ENCODE results near the gene TRIOBP. TPM values are rescaled to one million over a fixed set of nuclear protein-coding genes. Genes with fewer than 3 reads are reported as not detected.

The TRIOBP gene
- polyA plus RNA-seq, 1 donor (not counting 4 experiments of a cell fraction or from before 2014, with no cell fraction given), result 22.2 TPM

- no peaks in the 10 kb centered on the region for H3K27me3 ChIP-seq (ENCODE audit: control insufficient read depth, extremely low read depth, insufficient read depth, low read length)
- H3K36me3 ChIP-seq (ENCODE audit: control insufficient read depth in 2 of 2, extremely low read depth in 1 of 2, insufficient read depth in 2 of 2, low read length in 2 of 2), result peaks cover 22 to 39% of the 10 kb centered on the region in 2 experiments
- peaks cover 5% of the 10 kb centered on the region for H3K9me1 ChIP-seq (ENCODE audit: control insufficient read depth, extremely low read depth, insufficient read depth, low read length)
- FAIRE-seq, result no peak
- no peak overlapping the region for H3K27ac ChIP-seq (ENCODE audit: control insufficient read depth, insufficient read depth, low read length)
- H3K79me2 ChIP-seq (ENCODE audit: control insufficient read depth, insufficient read depth, low read length), result peaks cover 4% of the 10 kb centered on the region
- H2AFZ ChIP-seq (ENCODE audit: control insufficient read depth, low read length), result no peak overlapping the region
- no peaks in the 10 kb centered on the region for H3K9me3 ChIP-seq (ENCODE audit: control insufficient read depth, low read depth, low read length)
- H3K4me3 ChIP-seq (ENCODE audit: control insufficient read depth in 2 of 3, extremely low read depth in 1 of 3, insufficient read depth in 2 of 3, low read depth in 1 of 3, low read length in 3 of 3), result no peak overlapping the region
- DNase-seq (ENCODE audit: low read depth, low spot score), result no peak
- no peak overlapping the region for H3K9ac ChIP-seq (ENCODE audit: control insufficient read depth, extremely low read depth, insufficient read depth, low read length)
- H3K4me1 ChIP-seq (ENCODE audit: control insufficient read depth, extremely low read depth, insufficient read depth, low read length), result peaks cover 53% of the 10 kb centered on the region
- TF ChIP-seq EZH2 (IDR thresholded peaks at IDR 0.05; ENCODE audit: low read length), result no peak
- TF ChIP-seq CTCF (optimal IDR thresholded peaks at IDR 0.05 in 1 of 3, IDR thresholded peaks at IDR 0.05 in 1 of 3, conservative IDR thresholded peaks at IDR 0.05 in 1 of 3; ENCODE audit: extremely low read depth in 1 of 3, insufficient read depth in 2 of 3, low read length in 3 of 3), result no peak
- no peaks in the 10 kb centered on the region for H4K20me1 ChIP-seq (ENCODE audit: control insufficient read depth, extremely low read depth, insufficient read depth, low read length)
- dilution Hi-C loops (cut with MboI; ENCODE audit: extremely low pct_ligation_motif_present, low sequenced_read_pairs), result no loop called here
- no peak overlapping the region for H3K4me2 ChIP-seq (ENCODE audit: control insufficient read depth, extremely low read depth, insufficient read depth, low read depth, low read length)
These were observed 56.9 kb downstream of the TRIOBP start for GRCh38 chr22:37753746-37754145.

- Histone ChIP-seq H3K9me1 (ENCODE audit: control insufficient read depth, extremely low read depth, insufficient read depth, low read length) (peaks cover 3% of the 10 kb centered on the region), H3K27me3 (ENCODE audit: control insufficient read depth, extremely low read depth, insufficient read depth, low read length) (no peaks in the 10 kb centered on the region), H3K4me2 (ENCODE audit: control insufficient read depth, extremely low read depth, insufficient read depth, low read depth, low read length) (no peak overlapping the region), H3K4me1 (ENCODE audit: control insufficient read depth, extremely low read depth, insufficient read depth, low read length) (peaks cover 22% of the 10 kb centered on the region), H3K36me3 (ENCODE audit: control insufficient read depth in 2 of 2, extremely low read depth in 1 of 2, insufficient read depth in 2 of 2, low read length in 2 of 2) (peaks cover 36 to 55% of the 10 kb centered on the region in 2 experiments), H2AFZ (ENCODE audit: control insufficient read depth, low read length) (no peak overlapping the region), H4K20me1 (ENCODE audit: control insufficient read depth, extremely low read depth, insufficient read depth, low read length) (no peaks in the 10 kb centered on the region), H3K9ac (ENCODE audit: control insufficient read depth, extremely low read depth, insufficient read depth, low read length) (no peak overlapping the region), H3K79me2 (ENCODE audit: control insufficient read depth, insufficient read depth, low read length) (no peaks in the 10 kb centered on the region), H3K27ac (ENCODE audit: control insufficient read depth, insufficient read depth, low read length) (no peak overlapping the region), H3K4me3 (ENCODE audit: control insufficient read depth in 2 of 3, extremely low read depth in 1 of 3, insufficient read depth in 2 of 3, low read depth in 1 of 3, low read length in 3 of 3) (no peak overlapping the region), H3K9me3 (ENCODE audit: control insufficient read depth, low read depth, low read length) (no peaks in the 10 kb centered on the region)
- dilution Hi-C loops (cut with MboI; ENCODE audit: extremely low pct_ligation_motif_present, low sequenced_read_pairs), result no loop called here
- DNase-seq (ENCODE audit: low read depth, low spot score) (no peak), FAIRE-seq (no peak)
- TF ChIP-seq EZH2 (IDR thresholded peaks at IDR 0.05; ENCODE audit: low read length) (no peak), CTCF (optimal IDR thresholded peaks at IDR 0.05 in 1 of 3, IDR thresholded peaks at IDR 0.05 in 1 of 3, conservative IDR thresholded peaks at IDR 0.05 in 1 of 3; ENCODE audit: extremely low read depth in 1 of 3, insufficient read depth in 2 of 3, low read length in 3 of 3) (no peak)
These were observed 60.8 kb downstream of the TRIOBP start for GRCh38 chr22:37757663-37758062.
